ENCODE data around the gene TMEM165.
A peak's percentile ranks its signal among the peaks of the same experiment; 100 is the strongest.

DNA sequence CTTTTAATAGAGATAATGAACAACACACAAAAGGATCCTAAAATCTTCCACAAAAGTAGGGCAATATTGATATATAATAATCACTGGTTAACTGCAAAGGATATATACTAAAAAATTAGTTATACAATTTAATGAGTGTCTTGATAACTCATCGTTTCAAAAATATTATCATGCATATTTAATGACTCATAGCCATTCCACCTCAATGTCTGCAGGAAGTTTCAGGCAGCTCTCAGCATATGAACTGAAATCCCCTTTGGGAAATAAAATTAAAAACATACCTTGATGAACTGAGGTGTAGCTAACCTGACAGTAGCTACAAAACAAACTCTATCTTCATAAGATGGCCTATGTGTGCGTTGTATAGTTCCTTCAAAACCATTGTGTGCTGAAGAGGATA lies 62.9 kb downstream of the TMEM165 start:
- TF ChIP-seq FOS (IDR thresholded peaks at IDR 0.05; ENCODE audit: borderline replicate concordance, insufficient read depth, low read length) = peak; percentile 63
- no peak for TF ChIP-seq POLR2A (IDR thresholded peaks at IDR 0.05; ENCODE audit: low read depth, low read length)
- no peak for TF ChIP-seq EZH2 (IDR thresholded peaks at IDR 0.05; ENCODE audit: borderline replicate concordance, low read depth, low read length, severe bottlenecking)
- TF ChIP-seq POLR2AphosphoS5 (IDR thresholded peaks at IDR 0.05; ENCODE audit: insufficient read depth, low read depth, low read length) = no peak
- TF ChIP-seq, protein P1, sequence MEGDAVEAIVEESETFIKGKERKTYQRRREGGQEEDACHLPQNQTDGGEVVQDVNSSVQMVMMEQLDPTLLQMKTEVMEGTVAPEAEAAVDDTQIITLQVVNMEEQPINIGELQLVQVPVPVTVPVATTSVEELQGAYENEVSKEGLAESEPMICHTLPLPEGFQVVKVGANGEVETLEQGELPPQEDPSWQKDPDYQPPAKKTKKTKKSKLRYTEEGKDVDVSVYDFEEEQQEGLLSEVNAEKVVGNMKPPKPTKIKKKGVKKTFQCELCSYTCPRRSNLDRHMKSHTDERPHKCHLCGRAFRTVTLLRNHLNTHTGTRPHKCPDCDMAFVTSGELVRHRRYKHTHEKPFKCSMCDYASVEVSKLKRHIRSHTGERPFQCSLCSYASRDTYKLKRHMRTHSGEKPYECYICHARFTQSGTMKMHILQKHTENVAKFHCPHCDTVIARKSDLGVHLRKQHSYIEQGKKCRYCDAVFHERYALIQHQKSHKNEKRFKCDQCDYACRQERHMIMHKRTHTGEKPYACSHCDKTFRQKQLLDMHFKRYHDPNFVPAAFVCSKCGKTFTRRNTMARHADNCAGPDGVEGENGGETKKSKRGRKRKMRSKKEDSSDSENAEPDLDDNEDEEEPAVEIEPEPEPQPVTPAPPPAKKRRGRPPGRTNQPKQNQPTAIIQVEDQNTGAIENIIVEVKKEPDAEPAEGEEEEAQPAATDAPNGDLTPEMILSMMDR (IDR thresholded peaks at IDR 0.05; ENCODE audit: extremely low read depth in 1 of 2, insufficient read depth in 1 of 2, low read depth in 1 of 2, low read length in 2 of 2) = no peak
- no peak for TF ChIP-seq JUN (IDR thresholded peaks at IDR 0.05; ENCODE audit: borderline replicate concordance, insufficient read depth, insufficient read length, low read depth)
- TF ChIP-seq GATA2 (IDR thresholded peaks at IDR 0.05; ENCODE audit: insufficient read depth, insufficient read length, low read depth, low read length) = no peak
- TF ChIP-seq, protein P2, sequence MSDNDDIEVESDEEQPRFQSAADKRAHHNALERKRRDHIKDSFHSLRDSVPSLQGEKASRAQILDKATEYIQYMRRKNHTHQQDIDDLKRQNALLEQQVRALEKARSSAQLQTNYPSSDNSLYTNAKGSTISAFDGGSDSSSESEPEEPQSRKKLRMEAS (IDR thresholded peaks at IDR 0.05; ENCODE audit: insufficient read depth, insufficient read length) = no peak

All from endothelial cell of umbilical vein (primary cell).